GM19467 (cell line): Measurements from ENCODE around the gene INPP5D.

ENCODE experiments used
- ATAC-seq: cut with Tn5 transposase; IDR thresholded peaks from one replicate; pipeline ENCODE4 v1.9.1; 2021; ENCODE audit warnings: mild to moderate bottlenecking, moderate library complexity; ENCODE audit not compliant: unreplicated experiment

Gene INPP5D

GRCh38 chr2:233031556-233032500, 28.3 kb upstream of the INPP5D start:
- no peak for ATAC-seq

- no peak for ATAC-seq
These were observed 27.4 kb upstream of the INPP5D start, which contains the start of gene NEU2 for GRCh38 chr2:233032551-233033320. TSS of gene NEU2 (plus strand) at chr2:233032672. CDS start at chr2:233032672, 0 bp downstream.

GRCh38 chr2:233033672-233034071, 26.5 kb upstream of the INPP5D start:
- no peak for ATAC-seq

- no peak for ATAC-seq
These were observed 25.9 kb upstream of the INPP5D start for GRCh38 chr2:233034091-233034882.

GRCh38 chr2:233035426-233036161, 24.5 kb upstream of the INPP5D start:
- ATAC-seq, result no peak

GRCh38 chr2:233036162-233036838, 23.8 kb upstream of the INPP5D start:
- no peak for ATAC-seq

GRCh38 chr2:233037078-233037477, 23.1 kb upstream of the INPP5D start:
- ATAC-seq, result no peak

GRCh38 chr2:233039212-233039845, 20.8 kb upstream of the INPP5D start:
- no peak for ATAC-seq

- no peak for ATAC-seq
These were observed 20.2 kb upstream of the INPP5D start for GRCh38 chr2:233039846-233040530.

GRCh38 chr2:233040571-233040970, 19.6 kb upstream of the INPP5D start:
- ATAC-seq, result no peak

GRCh38 chr2:233041722-233042323, 18.3 kb upstream of the INPP5D start:
- no peak for ATAC-seq

- no peak for ATAC-seq
These were observed 17.6 kb upstream of the INPP5D start for GRCh38 chr2:233042549-233042948.

GRCh38 chr2:233044974-233045605, 15.1 kb upstream of the INPP5D start:
- ATAC-seq, result no peak

GRCh38 chr2:233047206-233047605, 12.9 kb upstream of the INPP5D start:
- ATAC-seq, result no peak

- no peak for ATAC-seq
These were observed 12.5 kb upstream of the INPP5D start for GRCh38 chr2:233047667-233048066.

- ATAC-seq, result no peak
These were observed 11.5 kb upstream of the INPP5D start for GRCh38 chr2:233048569-233049193.

GRCh38 chr2:233049194-233049761, 10.9 kb upstream of the INPP5D start:
- no peak for ATAC-seq
